ENCODE data around the gene LHX4.

Gene LHX4

DNA sequence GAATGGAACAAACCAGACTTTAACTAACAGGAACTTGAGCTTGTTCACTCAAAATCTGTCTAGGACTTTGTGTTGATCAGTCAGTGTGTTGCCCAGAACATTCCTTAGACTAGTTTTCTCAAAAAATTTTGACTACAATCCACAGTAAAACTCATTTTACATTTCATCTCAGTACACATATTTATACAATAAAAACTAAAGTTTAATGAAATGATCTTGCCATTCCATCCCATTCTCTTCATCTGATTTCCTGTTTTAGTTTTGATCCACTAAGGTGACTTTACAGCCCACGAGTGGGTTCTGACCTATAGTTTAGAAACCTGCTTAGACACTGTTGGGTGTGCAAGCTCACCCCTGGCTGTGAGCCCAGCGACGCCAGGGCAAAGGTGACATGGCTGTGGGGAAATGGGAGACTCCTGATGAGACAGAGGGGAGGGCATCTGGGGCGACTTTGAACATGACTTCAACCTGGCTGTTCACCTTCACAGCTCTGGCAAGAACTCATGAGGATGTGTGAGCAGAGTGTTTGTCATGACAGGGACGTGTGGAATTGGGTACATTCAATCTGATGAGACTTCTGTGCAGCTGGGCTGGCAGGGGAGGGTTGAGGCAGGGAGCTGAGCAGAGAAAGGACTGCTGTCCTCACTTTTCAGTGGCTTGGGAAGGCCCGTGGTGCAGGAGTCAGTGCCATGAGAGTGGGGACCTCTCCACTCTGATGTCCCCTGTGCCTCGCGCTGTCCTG, 40.6 kb downstream of the LHX4 start:
- no peak for DNase-seq (ENCODE audit: low read depth in 1 of 2, low spot score in 1 of 2)

DNA sequence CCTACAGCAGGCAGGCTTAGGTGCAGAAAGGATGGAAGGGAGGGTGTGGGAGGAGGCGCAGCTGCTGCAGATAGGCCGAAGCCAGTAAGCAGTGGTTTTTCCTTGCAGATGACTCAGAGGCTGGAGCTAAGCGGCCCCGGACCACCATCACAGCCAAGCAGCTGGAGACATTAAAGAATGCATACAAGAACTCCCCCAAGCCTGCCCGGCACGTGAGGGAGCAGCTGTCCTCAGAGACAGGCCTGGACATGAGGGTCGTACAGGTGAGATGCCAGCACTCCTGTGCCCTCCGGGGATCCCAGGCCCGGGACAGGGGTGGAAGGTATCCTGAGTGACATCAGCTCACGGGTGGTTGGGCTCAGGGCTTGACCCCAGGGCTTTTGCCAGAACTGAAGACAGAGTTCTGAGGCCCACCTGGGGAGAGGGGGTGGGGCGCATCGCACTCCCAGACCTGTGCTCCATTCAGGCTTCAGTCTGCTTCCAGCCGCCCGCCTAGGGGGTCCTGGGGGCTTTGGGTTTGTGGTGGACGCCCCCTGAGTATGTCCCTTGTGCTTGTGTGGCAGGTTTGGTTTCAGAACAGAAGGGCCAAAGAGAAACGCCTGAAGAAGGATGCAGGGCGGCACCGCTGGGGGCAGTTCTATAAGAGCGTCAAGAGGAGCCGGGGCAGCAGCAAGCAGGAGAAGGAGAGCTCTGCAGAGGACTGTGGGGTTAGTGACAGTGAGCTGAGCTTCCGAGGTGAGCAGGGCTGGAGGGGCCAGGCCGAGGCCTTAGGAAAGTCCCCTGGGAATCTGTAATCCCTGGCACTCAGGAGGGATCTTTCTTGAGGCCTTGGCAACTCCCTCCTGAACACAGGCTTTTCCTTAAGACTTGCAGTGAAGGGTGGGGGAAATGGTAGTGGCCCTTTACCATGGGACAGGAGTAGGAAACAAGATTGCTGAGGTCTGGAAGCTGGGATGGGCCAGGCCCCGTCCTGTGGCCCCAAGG, 41.5 kb downstream of the LHX4 start:
- DNase-seq (ENCODE audit: low read depth in 1 of 2, low spot score in 1 of 2) = no peak

DNA sequence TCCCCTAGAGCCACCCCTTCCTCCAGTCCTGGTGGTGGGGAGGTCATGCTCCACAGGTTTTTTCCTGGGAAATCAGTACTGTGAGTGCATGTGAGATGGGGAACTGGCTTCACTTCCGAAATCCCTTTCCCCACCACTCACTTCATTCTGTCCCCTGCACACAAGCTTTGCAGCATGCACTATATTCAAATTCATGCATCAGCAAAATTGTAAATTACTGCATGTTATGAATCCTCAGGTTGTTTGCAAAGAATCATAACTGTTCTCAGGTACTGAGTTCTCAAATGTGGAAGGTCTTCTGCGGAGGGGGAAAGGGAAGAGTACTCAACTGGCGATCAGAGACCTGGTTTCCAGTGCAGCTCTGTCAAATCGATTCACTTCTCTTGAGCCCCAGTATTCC, 42.3 kb downstream of the LHX4 start:
- DNase-seq (ENCODE audit: low read depth in 1 of 2, low spot score in 1 of 2) = no peak

DNA sequence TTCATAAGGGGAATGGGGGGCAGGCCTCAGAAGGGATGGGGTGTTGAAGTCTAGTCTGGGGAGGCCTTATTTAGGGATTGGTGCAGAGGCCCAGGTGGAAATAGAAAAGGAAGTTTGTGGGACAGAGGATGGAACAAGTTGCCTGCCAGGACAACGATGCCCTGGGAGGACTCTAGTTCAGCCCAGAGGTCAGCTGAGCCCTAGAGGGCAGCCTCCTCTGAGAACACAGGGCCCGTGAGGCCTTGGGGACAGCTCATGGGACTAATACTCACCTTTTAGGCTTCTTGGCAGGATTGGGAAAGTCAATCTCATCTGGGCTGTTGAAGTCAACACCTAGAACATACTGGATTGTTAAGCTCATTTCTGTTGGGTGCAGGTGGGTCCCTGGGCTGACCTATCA, 43.0 kb downstream of the LHX4 start:
- DNase-seq (ENCODE audit: low read depth in 1 of 2, low spot score in 1 of 2) = no peak

DNA sequence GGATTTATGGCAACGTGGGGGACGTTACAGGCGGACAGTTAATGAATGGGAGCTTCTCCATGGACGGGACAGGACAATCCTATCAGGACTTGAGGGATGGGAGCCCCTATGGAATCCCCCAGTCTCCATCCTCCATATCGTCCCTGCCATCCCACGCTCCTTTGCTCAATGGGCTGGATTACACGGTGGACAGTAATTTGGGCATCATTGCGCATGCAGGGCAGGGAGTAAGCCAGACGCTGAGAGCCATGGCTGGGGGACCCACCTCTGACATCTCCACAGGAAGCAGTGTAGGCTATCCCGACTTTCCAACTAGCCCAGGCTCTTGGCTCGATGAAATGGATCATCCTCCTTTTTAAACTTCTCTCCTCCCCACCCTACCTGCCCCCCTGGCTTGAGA, 44.2 kb downstream of the LHX4 start:
- no peak for DNase-seq (ENCODE audit: low read depth in 1 of 2, low spot score in 1 of 2)

DNA sequence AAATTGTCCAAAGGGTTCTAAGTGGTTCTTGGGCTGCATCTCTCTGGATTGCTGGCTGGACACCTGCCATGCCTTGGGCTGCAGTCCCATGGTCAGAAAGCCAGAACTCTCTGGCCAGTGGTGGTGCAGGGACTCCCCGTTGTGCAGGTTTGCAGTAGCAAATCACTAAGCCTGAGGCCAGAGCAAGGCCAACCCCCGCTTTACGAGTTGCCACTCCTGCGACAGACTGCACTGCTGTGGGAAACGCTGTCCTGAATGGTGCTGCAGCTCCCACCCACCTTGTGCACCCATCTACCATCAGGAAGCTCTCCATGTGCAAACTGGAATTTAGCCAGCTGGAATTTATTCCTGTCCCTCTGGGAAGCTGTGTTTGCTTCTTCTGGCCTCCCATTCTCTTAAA, 45.7 kb downstream of the LHX4 start:
- DNase-seq (ENCODE audit: low read depth in 1 of 2, low spot score in 1 of 2) = no peak

DNA sequence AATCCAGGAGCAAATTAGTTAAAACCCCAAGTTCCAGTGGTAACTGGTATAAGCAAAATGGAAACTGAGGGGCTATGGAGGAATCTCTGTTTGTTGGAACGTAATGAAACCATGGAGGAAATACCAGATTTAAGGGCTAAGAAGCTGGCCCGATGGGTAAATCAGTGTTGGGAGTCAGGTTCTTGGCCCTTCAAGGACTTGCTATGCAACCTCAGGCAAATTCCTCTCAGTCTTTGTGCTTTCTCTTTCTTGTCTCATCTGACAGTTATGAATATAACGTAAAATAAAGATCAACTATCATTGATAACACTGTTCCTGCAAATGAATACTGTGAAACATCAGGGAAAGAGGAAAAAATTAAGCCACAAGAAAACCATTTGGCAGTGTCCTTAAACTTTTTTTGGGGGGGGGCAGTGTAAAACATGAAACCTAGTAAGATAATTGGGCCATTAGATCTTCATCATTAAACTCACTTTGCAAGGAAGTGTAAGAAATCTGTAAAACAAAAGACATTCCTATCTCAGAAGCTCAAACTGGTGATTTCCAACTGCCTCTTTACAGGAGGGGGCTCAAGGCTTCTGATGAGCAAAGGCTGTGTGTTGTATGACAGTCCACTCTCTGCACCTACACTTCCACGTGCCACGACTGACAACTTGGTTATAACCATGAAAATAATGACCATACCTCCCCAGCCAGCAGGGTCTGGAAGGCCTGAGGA, 47.6 kb downstream of the LHX4 start:
- no peak for DNase-seq (ENCODE audit: low read depth in 1 of 2, low spot score in 1 of 2)

DNA sequence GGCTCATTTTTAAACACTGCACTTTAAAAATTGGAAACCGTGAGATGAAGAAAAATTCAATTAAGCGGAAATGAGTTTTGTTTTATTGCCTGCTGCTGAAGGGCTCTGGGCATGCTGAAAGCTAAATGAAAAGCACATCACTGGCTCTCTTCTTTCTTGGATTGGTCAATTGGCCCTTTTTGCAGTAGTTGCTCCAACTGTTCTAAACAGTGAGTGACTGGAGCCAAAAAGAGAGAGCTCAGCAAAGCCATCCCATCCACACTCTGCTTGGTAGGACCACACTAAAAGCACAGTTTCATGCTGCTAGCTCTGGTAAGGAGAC, 48.1 kb downstream of the LHX4 start:
- DNase-seq (ENCODE audit: low read depth in 1 of 2, low spot score in 1 of 2) = no peak

DNA sequence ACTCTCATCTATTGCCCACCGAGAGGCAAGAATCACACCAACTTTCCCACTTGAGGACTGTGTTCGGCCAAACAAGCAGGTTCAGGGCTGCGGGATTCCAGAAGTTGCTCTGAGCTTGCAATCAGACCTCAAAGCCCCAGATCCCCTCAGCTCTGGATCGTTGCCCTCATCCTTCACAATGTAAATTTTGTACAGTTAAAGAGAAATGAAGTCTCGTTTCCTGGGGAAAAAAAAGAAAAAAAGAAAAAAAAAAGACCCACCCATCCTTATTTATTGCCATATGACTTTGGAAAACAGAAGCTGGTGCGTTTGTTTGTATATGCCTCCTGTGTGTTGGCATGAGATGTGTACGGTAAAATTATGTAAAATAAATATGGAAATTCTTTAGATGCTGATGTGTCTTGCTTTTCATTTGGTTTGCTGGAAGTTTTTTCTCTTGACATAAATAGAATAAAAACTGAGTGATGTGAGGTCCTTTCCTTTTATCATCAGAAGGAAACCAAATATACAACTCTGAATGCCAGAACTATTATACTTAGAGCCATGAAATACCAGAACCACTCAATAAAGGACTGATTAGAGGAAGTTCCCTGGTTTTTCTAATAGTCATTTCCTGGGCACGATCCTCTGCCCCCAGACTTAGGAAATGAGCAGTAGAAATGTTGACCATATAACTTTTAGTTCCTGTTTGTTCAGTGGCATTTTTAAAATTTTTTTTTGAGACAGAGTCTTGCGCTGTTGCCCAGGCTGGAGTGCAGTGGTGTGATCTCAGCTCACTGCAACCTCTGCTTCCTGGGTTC, 48.7 kb downstream of the LHX4 start:
- no peak for DNase-seq (ENCODE audit: low read depth in 1 of 2, low spot score in 1 of 2)

DNA sequence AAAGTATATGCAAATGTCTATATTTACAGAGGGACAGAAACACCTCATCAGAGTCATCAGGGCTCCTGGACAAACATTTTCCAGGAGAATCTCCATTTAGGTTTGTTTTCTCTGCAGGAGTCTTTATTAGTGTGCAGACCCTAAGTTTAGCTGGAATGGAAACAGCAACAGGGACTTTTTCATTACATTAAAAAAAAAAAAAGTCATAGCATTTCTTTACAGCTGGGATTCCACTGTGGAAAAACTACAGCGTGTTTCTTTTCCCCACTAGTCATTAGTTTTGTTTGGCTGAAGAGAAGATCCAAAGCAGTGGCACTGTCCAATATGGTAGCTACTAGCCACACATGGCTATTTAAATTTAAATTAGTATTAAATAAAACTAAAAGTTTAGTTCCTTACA, 49.6 kb downstream of the LHX4 start:
- no peak for DNase-seq (ENCODE audit: low read depth in 1 of 2, low spot score in 1 of 2)

DNA sequence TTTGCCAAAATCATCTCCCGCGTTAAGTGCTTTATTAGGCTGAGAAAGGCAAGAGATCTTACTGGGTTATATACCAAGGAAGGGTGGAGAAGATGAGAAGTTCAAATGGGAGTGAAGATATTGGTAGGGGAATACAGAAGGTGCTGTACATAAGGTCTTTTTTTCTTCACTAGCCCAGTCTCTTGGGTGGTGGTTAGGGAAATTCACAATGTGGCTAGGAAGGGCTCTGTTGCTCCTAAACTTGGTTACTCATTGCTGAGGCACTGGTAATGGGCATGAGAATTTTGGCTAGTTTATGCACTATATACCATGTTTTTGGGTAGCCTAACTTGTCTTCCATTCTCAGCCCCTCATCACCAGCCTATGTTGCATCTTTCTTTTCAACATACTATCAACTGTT, 50.6 kb downstream of the LHX4 start:
- no peak for DNase-seq (ENCODE audit: low read depth in 1 of 2, low spot score in 1 of 2)

DNA sequence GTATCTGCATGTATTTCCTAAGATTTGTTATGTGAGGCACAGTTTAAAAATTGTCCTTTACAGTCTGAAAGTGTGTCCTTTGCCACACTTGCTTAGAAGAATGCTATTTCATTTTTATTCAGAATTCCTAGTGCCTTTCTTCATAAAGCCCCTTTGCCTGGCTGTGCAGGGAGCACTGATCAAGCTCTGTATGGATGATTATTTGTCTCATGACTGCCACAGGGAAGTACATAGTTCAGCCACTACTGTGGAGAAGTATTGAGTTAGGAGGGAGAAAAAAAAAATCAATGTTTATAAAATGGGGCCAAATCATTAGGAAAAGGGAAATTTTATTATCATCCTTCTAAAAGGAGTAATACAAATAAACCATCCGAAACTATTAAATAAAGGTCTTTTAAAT, 51.4 kb downstream of the LHX4 start:
- no peak for DNase-seq (ENCODE audit: low read depth in 1 of 2, low spot score in 1 of 2)

DNA sequence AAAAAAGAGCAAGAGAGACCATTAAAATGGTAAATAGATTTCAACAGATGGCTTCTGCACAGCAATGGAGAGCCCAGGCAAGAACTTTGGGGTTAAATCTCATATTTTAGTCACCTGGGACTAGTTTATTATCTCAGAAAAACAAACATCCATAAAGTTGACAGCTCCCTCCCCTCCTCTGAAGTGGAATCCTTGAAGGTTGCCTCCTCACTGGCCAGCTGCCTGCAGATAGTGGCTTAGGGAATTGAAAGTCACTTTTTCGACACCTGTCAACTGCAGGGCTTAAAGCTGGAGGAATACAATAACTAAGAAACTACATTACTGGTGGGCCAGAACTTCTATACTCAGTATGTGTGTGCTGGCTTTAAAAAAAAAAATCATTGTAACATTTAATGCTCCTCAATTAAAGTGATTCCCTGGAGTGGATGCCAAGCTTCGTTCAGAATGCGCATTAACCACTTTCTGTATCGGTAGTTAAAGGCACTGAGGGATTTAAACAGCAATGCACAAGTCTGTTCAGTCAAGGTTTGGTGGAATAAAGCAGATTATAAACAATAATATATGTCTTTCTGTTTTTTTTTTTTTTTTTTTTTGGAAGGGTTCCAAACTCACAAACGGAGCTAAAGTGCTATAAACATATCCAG, 52.5 kb downstream of the LHX4 start:
- DNase-seq (ENCODE audit: low read depth in 1 of 2, low spot score in 1 of 2) = no peak

DNA sequence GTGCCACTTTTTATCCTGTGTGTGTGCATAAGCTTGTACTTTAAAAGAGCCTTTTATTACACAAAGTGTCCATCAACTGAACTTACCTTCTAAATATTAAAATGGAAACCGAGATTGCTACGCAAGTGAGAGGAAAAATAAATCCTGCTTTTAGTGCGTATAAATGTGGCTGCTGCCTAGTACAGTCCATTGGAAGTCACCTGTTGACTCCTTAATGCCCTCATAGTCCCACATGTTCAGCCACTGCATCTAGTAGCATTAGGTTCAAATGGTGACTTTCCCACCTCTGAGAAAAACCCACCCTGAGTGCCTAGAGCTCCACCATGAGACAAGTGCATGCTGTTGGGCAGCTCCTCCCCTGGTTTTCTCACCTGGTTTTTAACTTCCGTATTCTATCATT, 53.0 kb downstream of the LHX4 start:
- no peak for DNase-seq (ENCODE audit: low read depth in 1 of 2, low spot score in 1 of 2)

DNA sequence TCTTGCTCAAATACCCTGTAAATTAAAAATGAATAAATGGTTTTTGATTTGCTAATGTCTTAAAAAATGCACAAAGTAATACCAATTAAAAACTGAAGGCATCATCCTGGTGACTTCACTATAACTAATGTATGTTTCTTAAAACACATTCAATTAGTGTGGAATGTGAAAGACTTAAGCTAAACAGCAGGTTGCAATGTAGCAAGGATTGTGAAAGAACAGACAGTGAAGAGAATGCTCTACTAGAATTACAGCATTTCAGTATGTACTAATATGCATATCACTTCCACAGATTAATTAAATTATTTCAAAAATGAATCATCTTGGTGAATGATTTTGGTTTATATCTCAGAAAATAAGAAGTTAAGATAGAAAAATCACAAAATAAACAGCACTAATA, 56.4 kb downstream of the LHX4 start:
- DNase-seq (ENCODE audit: low read depth in 1 of 2, low spot score in 1 of 2) = no peak

DNA sequence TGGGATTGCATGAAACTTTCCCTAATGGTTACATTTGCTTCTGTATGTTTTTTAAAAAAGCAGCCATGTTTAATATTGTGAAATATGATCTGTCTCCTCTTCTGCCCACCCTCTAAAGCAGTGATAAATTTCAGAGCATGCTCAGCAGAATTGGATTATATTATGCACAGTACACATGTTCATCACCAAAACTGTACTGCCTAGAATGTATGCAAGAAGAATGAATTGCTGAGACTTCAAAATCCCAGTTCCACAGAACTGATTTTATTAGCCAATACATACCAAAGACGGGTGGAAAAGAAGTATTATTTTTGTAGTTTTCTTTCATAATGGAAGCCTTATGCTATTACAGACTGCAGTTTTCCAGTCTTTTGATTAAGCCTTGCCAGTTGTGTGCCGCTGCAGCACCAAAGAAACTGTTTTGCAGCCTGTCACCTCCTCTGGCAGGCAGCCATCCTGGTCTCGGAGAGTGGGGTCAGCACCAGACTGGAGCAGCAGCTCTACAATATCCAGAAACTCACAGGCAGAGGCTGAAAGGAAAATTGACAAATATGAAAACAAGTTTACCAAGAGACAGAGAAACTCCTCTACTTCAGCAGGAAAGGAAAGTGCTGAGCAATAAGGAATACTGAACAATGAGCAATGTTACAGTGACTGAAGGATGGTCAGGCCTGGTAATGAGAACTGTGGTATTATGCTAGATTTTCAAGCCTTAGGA, 58.1 kb downstream of the LHX4 start:
- no peak for DNase-seq (ENCODE audit: low read depth in 1 of 2, low spot score in 1 of 2)

DNA sequence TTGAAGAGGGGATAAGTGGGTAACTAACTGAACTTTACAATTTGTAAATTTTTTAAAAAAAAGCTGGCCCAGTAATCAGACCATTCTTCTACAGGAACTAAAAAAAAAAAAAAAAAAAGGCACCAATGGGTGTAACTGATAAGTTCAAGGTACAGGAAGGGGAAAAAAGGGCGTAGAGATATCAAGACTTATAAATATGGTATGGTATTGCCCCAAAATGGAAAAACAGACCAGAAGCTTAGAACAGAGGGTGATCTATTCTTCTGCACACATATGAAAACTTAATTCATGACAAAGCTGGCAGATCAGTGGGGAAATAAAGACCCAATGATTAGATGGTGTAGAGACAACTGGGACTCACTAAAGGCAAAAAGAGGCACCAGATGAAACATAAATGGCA, 58.9 kb downstream of the LHX4 start:
- DNase-seq (ENCODE audit: low read depth in 1 of 2, low spot score in 1 of 2) = no peak

DNA sequence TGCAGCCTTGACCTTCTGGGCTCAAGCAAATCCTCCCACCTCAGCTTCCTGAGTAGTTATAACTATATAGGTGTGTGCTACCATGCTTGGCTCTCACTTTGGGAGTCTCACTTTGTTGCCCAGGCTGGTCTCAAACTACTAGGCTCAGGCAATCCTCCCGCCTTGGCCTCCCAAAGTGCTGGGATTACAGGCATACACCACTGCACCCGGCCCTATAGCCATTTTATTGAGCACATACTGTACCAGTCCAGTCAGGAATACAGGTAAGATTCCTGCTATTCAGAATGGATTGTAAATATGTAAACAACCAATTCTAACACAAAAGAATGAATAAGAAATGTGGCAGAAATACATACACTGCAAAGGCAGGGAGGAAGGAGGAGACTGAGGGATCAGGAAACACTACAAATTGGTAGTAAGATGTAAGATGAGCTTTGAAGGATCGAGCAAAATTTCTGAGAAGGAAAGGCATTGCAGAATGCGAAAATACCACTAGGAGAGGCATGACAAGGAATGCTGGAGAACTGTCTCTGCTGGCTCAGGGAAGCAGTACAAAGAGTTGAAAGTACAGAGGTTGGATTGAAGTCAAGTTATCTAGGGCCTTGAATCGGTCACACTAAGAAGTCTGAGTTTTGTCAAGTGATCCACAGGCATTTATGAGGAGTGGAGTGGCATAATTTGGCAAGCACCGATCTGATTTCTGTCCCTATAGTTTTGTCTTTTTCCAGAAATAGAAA, 60.4 kb downstream of the LHX4 start:
- no peak for DNase-seq (ENCODE audit: low read depth in 1 of 2, low spot score in 1 of 2)

DNA sequence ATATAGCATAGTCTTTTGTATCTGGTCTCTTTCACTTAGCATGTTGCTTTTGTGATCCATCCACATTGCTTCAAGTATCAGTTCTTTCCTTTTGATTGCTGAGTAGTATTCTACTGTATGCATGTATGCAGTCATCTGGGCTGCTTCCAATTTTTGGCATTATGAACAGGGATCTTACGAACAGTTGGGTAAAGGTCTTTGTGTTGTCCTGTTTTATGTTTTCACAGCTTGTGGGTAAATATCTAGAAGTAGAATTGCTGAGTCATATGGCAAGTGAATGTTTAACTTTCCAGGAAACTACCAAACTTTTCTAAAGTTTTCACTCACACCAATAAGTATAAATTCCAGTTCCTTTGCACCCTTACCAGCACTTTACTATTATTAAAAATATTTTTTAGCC, 60.9 kb downstream of the LHX4 start:
- no peak for DNase-seq (ENCODE audit: low read depth in 1 of 2, low spot score in 1 of 2)
